Thyroid gland (tissue), 4 donors: Measurements from ENCODE around the gene RAC2.

Experiments used
- CTCF ChIP-seq, 6 experiments: fragments of 200-600 bp in 3 of 6; fragments of 450-650 bp in 3 of 6; sonication (generic) in 3 of 6; IDR thresholded peaks; one replicate each; pipeline ENCODE4 v1.5.1; 2016 to 2019; ENCODE audit warnings: antibody characterized with exemption in 6 of 6, mild to moderate bottlenecking in 2 of 6, inconsistent platforms in 1 of 6, moderate library complexity in 1 of 6
- POLR2A ChIP-seq, 2 donors: fragments of 450-650 bp; IDR thresholded peaks; one replicate each; pipeline ENCODE4 v1.6.1; 2017; ENCODE audit warnings: antibody characterized with exemption in 2 of 2, mild to moderate bottlenecking in 2 of 2, moderate library complexity in 1 of 2

GRCh38 chr22:37253126-37253660 is 9.1 kb upstream of the RAC2 start:
- TF ChIP-seq CTCF (IDR thresholded peaks at IDR 0.05) (no peak), POLR2A (IDR thresholded peaks at IDR 0.05) (no peak)
